SK-N-SH (cell line): ENCODE results near the gene ETFA.

Experiments used
- EP300 ChIP-seq, 2 experiments: IDR thresholded peaks; 2 replicates each; pipeline versions ENCODE4 v1.4.0 to v1.6.1; 2012; ENCODE audit warnings: borderline replicate concordance in 1 of 2, low read depth in 1 of 2, low read length in 1 of 2
- EZH2phosphoT487 ChIP-seq: fragments of 200-600 bp; sonication (generic); IDR thresholded peaks from 2 replicates; pipeline ENCODE4 v1.6.1; 2017; ENCODE audit warnings: low read depth, mixed run types, mild to moderate bottlenecking, antibody characterized with exemption, moderate library complexity, borderline replicate concordance
- NRF1 ChIP-seq: IDR thresholded peaks from 2 replicates; pipeline ENCODE4 v1.6.1; 2012; ENCODE audit warnings: low read depth, mild to moderate bottlenecking, low read length
- POLR2AphosphoS5 ChIP-seq: IDR thresholded peaks from 2 replicates; pipeline ENCODE4 v1.6.1; 2012; ENCODE audit warnings: low read depth, low read length
- RAD21 ChIP-seq: IDR thresholded peaks from 2 replicates; pipeline ENCODE4 v1.6.1; 2012; ENCODE audit warnings: mild to moderate bottlenecking, low read length
- SMC3 ChIP-seq: IDR thresholded peaks from 2 replicates; pipeline ENCODE4 v1.6.1; 2012; ENCODE audit warnings: low read depth, low read length, improper control_type of control experiment
- TF ChIP-seq, protein P1 (sequence below): fragments of 200-600 bp; sonication (generic); IDR thresholded peaks from 2 replicates; pipeline ENCODE4 v1.6.1; 2017; ENCODE audit warnings: antibody characterized with exemption, mild to moderate bottlenecking, moderate library complexity
- TF ChIP-seq, protein P2 (sequence below): IDR thresholded peaks from 2 replicates; pipeline ENCODE4 v1.4.0; 2012; ENCODE audit warnings: low read depth

DNA sequence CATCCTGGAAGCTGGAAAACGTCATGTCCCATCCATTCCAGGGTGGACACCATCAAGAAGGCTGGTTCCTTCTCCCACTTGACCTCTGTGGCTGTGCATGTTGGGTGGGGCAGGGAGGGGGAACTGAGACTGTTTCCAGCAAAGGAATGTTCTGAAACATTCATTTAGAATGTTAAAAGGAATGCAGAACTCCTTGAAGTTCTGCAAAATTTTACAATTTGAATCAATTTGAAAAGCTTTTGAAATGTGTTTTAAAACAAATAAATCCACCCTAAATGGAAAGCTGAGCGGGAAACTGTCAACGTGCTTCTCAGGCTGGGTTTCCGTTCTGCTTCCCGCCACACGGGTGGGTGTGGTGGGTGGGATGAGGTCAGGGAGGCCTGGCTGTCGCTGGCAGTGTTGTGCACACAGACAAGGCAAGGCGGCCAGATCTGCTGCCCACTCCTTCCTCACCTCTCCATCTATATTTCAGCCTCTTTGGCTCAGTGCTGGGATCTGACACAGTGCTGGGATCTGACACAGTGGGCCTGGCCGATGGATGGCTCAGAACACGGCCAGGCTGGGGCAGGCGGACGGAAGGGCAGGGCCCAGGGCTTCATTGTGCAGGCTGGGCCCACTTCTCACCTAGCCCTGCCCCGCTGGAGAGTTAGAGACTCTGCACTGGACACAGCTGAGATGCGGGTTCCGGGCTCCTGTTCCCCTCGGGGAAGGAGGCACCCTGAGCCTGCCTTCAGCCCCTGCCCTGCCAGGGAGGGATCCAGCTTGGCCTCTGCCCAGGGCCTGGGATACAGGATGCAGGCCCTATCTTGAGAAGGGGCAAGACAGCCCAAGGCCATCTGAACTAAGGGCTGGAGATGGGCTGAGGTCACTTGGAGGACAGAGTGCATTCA lies 141.1 kb downstream of the ETFA start:
- TF ChIP-seq NRF1, result no peak
- TF ChIP-seq, protein P1, sequence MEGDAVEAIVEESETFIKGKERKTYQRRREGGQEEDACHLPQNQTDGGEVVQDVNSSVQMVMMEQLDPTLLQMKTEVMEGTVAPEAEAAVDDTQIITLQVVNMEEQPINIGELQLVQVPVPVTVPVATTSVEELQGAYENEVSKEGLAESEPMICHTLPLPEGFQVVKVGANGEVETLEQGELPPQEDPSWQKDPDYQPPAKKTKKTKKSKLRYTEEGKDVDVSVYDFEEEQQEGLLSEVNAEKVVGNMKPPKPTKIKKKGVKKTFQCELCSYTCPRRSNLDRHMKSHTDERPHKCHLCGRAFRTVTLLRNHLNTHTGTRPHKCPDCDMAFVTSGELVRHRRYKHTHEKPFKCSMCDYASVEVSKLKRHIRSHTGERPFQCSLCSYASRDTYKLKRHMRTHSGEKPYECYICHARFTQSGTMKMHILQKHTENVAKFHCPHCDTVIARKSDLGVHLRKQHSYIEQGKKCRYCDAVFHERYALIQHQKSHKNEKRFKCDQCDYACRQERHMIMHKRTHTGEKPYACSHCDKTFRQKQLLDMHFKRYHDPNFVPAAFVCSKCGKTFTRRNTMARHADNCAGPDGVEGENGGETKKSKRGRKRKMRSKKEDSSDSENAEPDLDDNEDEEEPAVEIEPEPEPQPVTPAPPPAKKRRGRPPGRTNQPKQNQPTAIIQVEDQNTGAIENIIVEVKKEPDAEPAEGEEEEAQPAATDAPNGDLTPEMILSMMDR, result no peak
- TF ChIP-seq RAD21, result no peak
- no peak for TF ChIP-seq EP300 (IDR thresholded peaks at IDR 0.05; ENCODE audit: borderline replicate concordance in 1 of 2, low read depth in 1 of 2, low read length in 1 of 2)
- TF ChIP-seq POLR2AphosphoS5, result no peak
- TF ChIP-seq EZH2phosphoT487, result no peak
- TF ChIP-seq SMC3, result no peak
- TF ChIP-seq, protein P2, sequence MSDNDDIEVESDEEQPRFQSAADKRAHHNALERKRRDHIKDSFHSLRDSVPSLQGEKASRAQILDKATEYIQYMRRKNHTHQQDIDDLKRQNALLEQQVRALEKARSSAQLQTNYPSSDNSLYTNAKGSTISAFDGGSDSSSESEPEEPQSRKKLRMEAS, result no peak
